A673 (cell line): Measurements from ENCODE around the gene WEE2.

Experiments
- CTCF ChIP-seq: fragments of 300-800, 200-600 bp; sonication (generic); conservative IDR thresholded peaks from 2 replicates; pipeline ENCODE4 v1.5.1; 2017; ENCODE audit warnings: low read depth, mild to moderate bottlenecking, antibody characterized with exemption, low read length, moderate library complexity, mixed read lengths
- EZH2 ChIP-seq: fragments of 200-600 bp; sonication (generic); IDR thresholded peaks from 2 replicates; pipeline ENCODE4 v1.6.1; 2017; ENCODE audit warnings: borderline replicate concordance, low read depth, mild to moderate bottlenecking, mixed read lengths, antibody characterized with exemption, low read length; ENCODE audit not compliant: poor library complexity, severe bottlenecking

DNA sequence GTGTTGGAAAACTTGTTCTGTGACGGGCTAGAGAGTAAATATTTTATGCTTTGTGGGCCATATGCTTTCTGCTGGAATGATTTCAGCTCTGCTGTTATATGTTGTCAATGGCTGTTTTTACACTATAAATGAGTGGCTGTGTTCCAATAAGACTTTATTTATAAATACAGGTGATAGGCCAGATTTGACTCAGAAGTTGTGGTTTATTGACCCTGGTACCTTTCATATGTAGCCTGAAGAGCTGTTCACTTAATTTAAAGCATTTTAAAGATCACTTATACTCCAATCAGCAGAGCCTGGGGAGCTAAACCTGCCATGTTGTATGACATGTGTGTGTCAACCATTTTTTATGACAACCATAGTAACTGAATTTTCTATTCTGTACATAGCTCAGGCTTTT is 20.9 kb downstream of the WEE2 start:
- TF ChIP-seq CTCF (no peak), EZH2 (no peak)
